Stimulated activated CD8-positive, alpha-beta memory T cell treated with anti-CD3 and anti-CD28 coated beads, Interleukin-7, amount 100 ng/mL, for 1 hour (primary cell): ENCODE data around the gene PTGS1.

Experiments used
- DNase-seq, 2 donors: peaks; one replicate each; pipeline ENCODE4 v3.0.0-alpha.2; 2020; ENCODE audit warnings: low read depth in 2 of 2

PTGS1 gene

GRCh38 chr9:122374885-122375420 lies 4.1 kb downstream of the PTGS1 start:
- no peak for DNase-seq

GRCh38 chr9:122376796-122377195 lies 6.0 kb downstream of the PTGS1 start:
- no peak for DNase-seq

- no peak for DNase-seq
These were observed 6.7 kb downstream of the PTGS1 start for GRCh38 chr9:122377241-122378164.

DNA sequence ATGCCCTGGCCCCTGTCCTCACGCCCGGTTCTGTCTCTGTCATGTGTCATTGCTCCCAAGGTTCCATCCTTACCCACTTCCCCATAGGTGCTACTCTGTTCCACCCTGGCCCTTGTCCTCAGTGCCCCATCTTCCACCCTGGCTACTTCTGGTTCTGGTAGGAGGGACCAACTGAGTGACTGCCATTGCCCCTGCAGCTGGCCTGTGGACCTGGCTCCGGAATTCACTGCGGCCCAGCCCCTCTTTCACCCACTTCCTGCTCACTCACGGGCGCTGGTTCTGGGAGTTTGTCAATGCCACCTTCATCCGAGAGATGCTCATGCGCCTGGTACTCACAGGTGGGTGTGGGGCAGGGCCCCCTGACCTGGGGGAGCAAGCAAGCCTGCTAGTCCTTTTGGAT lies 7.4 kb downstream of the PTGS1 start:
- DNase-seq, result no peak

DNA sequence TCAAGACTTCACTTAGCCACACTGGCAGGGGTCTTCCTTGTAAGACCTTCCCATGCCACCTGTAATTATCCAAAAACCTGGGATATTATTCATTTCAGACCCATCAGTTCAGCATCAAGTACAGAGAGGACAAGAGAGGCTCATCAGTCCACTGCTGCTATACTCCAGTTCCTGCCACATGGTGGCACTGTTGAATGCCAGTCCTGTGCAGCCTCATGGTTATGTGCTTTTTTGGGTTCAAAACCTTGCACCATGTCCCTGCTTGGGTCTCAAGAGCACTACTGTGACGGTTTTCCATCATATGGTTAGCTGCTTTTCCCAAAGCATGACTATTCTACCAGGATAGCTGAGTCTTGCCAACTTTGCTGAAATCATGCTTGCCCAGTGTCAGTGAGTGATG lies 8.5 kb downstream of the PTGS1 start:
- no peak for DNase-seq

DNA sequence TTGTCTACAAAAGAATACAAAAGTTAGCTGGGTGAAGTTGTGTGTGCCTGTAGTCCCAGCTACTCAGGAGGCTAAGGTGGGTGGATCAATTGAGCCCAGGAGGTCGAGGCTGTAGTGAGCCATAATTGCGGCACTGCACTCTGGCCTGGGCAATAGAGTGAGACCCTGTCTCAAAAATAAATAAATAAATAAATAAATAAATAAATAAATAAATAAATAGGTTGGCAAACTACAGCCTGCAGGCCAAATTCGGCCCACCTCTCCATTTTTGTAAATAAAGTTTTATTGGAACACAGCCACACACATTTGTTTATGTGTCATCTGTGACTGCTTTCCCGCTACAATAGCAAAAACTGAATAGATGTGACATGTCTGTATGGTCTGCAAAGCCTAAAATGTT lies 9.5 kb downstream of the PTGS1 start:
- no peak for DNase-seq

DNA sequence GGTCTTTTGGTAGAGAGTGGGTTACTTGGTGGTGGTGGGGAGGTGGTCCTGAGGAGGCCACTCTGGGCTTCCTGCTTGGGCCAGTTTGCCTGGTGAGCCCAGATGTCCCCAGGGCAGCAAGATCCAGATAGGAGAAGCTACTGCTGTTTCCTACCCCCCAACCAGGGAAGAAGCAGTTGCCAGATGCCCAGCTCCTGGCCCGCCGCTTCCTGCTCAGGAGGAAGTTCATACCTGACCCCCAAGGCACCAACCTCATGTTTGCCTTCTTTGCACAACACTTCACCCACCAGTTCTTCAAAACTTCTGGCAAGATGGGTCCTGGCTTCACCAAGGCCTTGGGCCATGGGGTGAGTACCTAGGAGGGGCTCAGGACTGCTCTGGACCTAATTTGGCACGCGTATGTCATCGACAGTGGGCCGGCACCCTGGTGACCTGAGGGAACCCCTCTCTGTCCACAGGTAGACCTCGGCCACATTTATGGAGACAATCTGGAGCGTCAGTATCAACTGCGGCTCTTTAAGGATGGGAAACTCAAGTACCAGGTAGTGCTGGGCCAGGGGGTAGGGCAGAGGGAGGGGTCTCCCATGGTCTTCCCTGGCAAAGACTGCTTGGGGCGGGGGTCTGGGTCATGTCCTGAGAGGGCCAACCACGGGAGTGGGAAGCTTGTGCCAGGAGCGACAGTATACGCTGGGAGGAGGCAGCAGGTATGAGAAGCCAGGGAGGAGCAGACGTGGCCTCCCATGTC lies 10.6 kb downstream of the PTGS1 start:
- no peak for DNase-seq

DNA sequence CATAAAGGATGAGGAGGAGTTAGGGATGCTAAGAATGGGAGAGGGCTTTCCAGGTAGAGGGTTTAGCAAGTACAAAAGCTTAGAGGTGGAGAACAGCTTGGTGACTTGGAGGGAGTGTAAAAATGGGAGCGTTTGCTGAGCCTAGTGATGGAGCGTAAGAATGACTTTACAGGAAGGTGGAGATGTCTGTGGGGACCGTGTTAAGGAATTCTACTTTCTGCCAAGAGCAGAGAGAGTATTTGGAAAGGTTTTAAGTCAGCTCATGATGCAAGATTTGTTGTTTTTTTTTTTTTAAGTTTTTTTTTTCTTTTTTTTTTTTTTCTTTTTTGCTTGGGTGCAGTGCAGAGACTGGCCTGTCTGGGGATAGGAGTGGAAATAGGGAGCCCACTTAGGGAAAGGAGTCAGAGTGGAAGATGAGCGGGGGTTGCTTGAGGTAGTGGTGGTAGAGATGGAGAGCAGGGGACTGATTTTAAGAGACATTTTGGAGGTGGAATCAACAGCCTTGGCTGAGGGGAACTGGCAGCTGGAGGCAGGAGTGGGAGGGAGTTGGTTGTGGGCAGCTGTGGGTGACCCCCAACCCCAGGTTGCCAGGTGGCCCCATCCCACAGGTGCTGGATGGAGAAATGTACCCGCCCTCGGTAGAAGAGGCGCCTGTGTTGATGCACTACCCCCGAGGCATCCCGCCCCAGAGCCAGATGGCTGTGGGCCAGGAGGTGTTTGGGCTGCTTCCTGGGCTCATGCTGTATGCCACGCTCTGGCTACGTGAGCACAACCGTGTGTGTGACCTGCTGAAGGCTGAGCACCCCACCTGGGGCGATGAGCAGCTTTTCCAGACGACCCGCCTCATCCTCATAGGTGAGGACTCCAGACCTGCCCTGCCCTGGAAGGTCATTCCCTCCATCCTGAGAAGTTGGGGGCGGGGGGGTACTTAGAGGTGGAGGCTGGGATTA lies 12.4 kb downstream of the PTGS1 start:
- no peak for DNase-seq

- DNase-seq, result no peak
These were observed 13.2 kb downstream of the PTGS1 start for GRCh38 chr9:122383992-122384461.

GRCh38 chr9:122386311-122386872 lies 15.6 kb downstream of the PTGS1 start:
- no peak for DNase-seq

DNA sequence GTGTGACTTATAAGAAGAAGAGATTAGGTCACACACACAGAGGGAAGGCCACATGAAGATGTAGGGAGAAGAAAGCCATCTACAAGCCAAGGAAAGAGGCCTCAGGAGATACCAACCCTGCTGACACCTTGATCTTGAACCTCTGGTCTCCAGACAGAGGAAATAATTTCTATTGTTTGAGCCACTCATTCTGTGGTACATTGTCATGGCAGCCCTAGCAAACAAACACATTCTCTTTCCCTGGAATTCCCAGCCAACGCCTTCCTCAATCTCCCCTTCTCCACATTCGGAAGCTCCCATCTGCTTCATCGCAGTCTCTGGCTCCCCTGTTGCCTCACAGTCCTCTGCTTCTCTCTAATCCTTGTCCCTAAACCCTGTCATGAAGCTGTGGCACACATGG lies 16.7 kb downstream of the PTGS1 start:
- no peak for DNase-seq

- no peak for DNase-seq
These were observed 18.4 kb downstream of the PTGS1 start for GRCh38 chr9:122389195-122389594.

- no peak for DNase-seq
These were observed 19.1 kb downstream of the PTGS1 start for GRCh38 chr9:122389799-122390481.

DNA sequence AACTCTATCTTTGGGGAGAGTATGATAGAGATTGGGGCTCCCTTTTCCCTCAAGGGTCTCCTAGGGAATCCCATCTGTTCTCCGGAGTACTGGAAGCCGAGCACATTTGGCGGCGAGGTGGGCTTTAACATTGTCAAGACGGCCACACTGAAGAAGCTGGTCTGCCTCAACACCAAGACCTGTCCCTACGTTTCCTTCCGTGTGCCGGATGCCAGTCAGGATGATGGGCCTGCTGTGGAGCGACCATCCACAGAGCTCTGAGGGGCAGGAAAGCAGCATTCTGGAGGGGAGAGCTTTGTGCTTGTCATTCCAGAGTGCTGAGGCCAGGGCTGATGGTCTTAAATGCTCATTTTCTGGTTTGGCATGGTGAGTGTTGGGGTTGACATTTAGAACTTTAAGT lies 21.5 kb downstream of the PTGS1 start:
- no peak for DNase-seq

DNA sequence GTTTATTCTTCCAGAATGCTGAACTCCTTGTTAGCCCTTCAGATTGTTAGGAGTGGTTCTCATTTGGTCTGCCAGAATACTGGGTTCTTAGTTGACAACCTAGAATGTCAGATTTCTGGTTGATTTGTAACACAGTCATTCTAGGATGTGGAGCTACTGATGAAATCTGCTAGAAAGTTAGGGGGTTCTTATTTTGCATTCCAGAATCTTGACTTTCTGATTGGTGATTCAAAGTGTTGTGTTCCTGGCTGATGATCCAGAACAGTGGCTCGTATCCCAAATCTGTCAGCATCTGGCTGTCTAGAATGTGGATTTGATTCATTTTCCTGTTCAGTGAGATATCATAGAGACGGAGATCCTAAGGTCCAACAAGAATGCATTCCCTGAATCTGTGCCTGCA lies 21.9 kb downstream of the PTGS1 start:
- no peak for DNase-seq

DNA sequence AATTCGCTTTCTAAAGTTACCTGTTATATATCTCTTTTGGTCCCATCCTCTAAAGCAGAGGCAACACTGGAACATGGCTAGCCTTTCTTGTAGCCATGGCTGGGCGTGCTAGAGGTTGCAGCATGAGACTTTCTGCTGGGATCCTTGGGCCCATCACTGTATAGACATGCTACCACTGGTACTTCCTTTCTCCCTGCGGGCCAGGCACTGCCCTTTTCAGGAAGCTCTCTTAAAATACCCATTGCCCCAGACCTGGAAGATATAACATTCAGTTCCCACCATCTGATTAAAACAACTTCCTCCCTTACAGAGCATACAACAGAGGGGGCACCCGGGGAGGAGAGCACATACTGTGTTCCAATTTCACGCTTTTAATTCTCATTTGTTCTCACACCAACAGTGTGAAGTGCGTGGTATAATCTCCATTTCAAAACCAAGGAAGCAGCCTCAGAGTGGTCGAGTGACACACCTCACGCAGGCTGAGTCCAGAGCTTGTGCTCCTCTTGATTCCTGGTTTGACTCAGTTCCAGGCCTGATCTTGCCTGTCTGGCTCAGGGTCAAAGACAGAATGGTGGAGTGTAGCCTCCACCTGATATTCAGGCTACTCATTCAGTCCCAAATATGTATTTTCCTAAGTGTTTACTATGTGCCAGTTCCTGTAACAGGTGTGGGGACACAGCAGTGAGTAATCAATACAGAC lies 22.6 kb downstream of the PTGS1 start:
- DNase-seq, result no peak

DNA sequence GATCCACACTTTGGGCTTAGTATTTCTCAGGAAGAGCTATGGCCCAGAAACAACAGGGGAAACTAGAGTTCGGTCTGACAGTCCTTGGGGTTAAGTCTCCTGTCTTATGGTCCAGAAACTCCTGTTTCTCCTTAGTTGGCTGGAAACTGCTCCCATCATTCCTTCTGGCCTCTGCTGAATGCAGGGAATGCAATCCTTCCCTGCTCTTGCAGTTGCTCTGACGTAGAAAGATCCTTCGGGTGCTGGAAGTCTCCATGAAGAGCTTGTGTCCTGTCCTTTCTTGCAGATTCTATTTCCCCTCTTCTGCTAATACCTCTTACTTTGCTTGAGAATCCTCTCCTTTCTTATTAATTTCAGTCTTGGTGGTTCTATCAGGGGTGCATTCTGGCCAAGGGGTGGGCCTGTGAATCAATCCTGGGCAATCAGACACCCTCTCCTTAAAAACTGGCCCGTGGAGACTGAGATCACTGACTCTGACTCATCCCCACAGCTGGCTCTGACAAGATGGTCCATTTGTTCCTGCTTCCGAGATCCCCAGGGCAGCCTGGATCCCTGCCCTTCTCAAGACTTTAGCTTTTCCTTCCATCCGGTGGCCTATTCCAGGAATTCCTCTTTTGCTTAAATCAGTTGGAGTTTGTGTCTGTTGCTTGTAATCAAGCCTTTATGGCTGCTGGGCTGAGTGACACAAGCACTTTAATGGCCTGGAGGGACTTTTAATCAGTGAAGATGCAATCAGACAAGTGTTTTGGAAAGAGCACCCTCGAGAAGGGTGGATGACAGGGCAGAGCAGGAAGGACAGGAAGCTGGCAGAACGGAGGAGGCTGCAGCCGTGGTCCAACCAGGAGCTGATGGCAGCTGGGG lies 23.7 kb downstream of the PTGS1 start:
- no peak for DNase-seq

GRCh38 chr9:122396614-122397148 lies 25.9 kb downstream of the PTGS1 start:
- DNase-seq, result no peak

GRCh38 chr9:122397749-122398148 lies 26.9 kb downstream of the PTGS1 start:
- DNase-seq, result no peak
